Spinal cord (tissue), 10 donors: ENCODE results near the gene RTP2. TPM values are rescaled to one million over a fixed set of nuclear protein-coding genes. Genes with fewer than 3 reads are reported as not detected.

Experiments used
- DNase-seq, 6 donors: peaks; one replicate each; pipeline versions ENCODE4 v3.0.0 to v3.0.0-alpha.2; 2013 to 2015; ENCODE audit warnings: low spot score in 6 of 6, low read depth in 4 of 6
- H3K27ac ChIP-seq: one replicate; pipeline ENCODE4 v1.5.1; 2013; ENCODE audit warnings: low read depth, low read length, control low read depth
- H3K27me3 ChIP-seq: one replicate; pipeline ENCODE4 v1.6.1; 2013; ENCODE audit warnings: low read length; ENCODE audit not compliant: control insufficient read depth, insufficient read depth
- H3K36me3 ChIP-seq: one replicate; pipeline ENCODE4 v1.6.1; 2013; ENCODE audit warnings: low read length; ENCODE audit not compliant: control insufficient read depth, insufficient read depth
- H3K4me1 ChIP-seq: one replicate; pipeline ENCODE4 v1.6.1; 2013; ENCODE audit warnings: low read length; ENCODE audit not compliant: control insufficient read depth, insufficient read depth
- H3K4me3 ChIP-seq: one replicate; pipeline ENCODE4 v1.5.1; 2013; ENCODE audit warnings: low read depth, low read length, control low read depth
- H3K9me3 ChIP-seq: one replicate; pipeline ENCODE4 v1.6.1; 2013; ENCODE audit warnings: low read length; ENCODE audit not compliant: control insufficient read depth, insufficient read depth
- WGBS: methylation state at CpG from one replicate; pipeline ENCODE4 v1.1.5; 2013; ENCODE audit warnings: missing lambda C conversion rate; ENCODE audit not compliant: insufficient coverage; 5-methylcytosine and 5-hydroxymethylcytosine counted together
- polyA plus RNA-seq, 2 donors: library from polyadenylated mRNA; unstranded; fragments of 120-200 nt; gene quantifications; one replicate each; pipeline ENCODE4 v1.2.1, GENCODE V29; 2013; ENCODE audit not compliant: insufficient read length in 2 of 2
- total RNA-seq, 2 donors: library from RNA; depleted of rRNA in 1 of 2; stranded (reverse); fragments of 120-200 nt in 1 of 2; fragments of >200 nt in 1 of 2; gene quantifications; one replicate each; pipeline versions ENCODE4 v1.2.3 to v1.2.4, GENCODE V29; 2013 to 2014
- donor health status: healthy.

RTP2 gene
- total and polyA plus RNA-seq, 4 donors = not detected

GRCh38 chr3:187728940-187729583 lies 26.7 kb upstream of the RTP2 start:
- WGBS = 84% methylated on average over 13 of the region's 13 CpGs
- H3K36me3 ChIP-seq = peaks cover 59% of the 10 kb centered on the region

GRCh38 chr3:187728248-187728647 lies 25.9 kb upstream of the RTP2 start:
- no peaks in the 10 kb centered on the region for H3K9me3 ChIP-seq
- DNase-seq = no peak
- H3K4me3 ChIP-seq = no peak overlapping the region
- H3K27me3 ChIP-seq = no peaks in the 10 kb centered on the region
- peaks cover 56% of the 10 kb centered on the region for H3K36me3 ChIP-seq
- no peak overlapping the region for H3K27ac ChIP-seq
- 92% methylated on average over 8 of the region's 8 CpGs for WGBS
- no peaks in the 10 kb centered on the region for H3K4me1 ChIP-seq

More at GRCh38 chr3:187728940-187729583, 26.7 kb upstream of the RTP2 start:
- Histone ChIP-seq H3K9me3 (no peaks in the 10 kb centered on the region), H3K4me1 (no peaks in the 10 kb centered on the region), H3K27me3 (no peaks in the 10 kb centered on the region), H3K27ac (no peak overlapping the region), H3K4me3 (no peak overlapping the region)
- DNase-seq = no peak

GRCh38 chr3:187726564-187726963 lies 24.2 kb upstream of the RTP2 start:
- Histone ChIP-seq H3K4me3 (no peak overlapping the region), H3K27ac (no peak overlapping the region), H3K9me3 (no peaks in the 10 kb centered on the region), H3K36me3 (peaks cover 60% of the 10 kb centered on the region), H3K27me3 (no peaks in the 10 kb centered on the region), H3K4me1 (no peaks in the 10 kb centered on the region)
- DNase-seq = no peak
- WGBS = 97% methylated on average over 10 of the region's 13 CpGs

- H3K9me3 ChIP-seq = no peaks in the 10 kb centered on the region
- H3K4me1 ChIP-seq = no peaks in the 10 kb centered on the region
- 96% methylated on average over 3 of the region's 7 CpGs for WGBS
- no peak for DNase-seq
- peaks cover 61% of the 10 kb centered on the region for H3K36me3 ChIP-seq
- no peak overlapping the region for H3K27ac ChIP-seq
- H3K4me3 ChIP-seq = no peak overlapping the region
- no peaks in the 10 kb centered on the region for H3K27me3 ChIP-seq
Measured at GRCh38 chr3:187725653-187726370, 23.5 kb upstream of the RTP2 start.

- Histone ChIP-seq H3K27me3 (no peaks in the 10 kb centered on the region), H3K27ac (no peak overlapping the region), H3K9me3 (no peaks in the 10 kb centered on the region), H3K4me1 (peaks cover 3% of the 10 kb centered on the region), H3K4me3 (no peak overlapping the region), H3K36me3 (peaks cover 64% of the 10 kb centered on the region)
- DNase-seq = no peak
- WGBS = 99% methylated on average over 18 of the region's 22 CpGs
Measured at GRCh38 chr3:187725224-187725623, 22.9 kb upstream of the RTP2 start.

GRCh38 chr3:187722206-187722612 lies 19.9 kb upstream of the RTP2 start:
- H3K27me3 ChIP-seq = no peaks in the 10 kb centered on the region
- peaks cover 12% of the 10 kb centered on the region for H3K4me1 ChIP-seq
- H3K27ac ChIP-seq = no peak overlapping the region
- no peaks in the 10 kb centered on the region for H3K9me3 ChIP-seq
- 95% methylated on average over 8 of the region's 10 CpGs for WGBS
- DNase-seq = no peak
- no peak overlapping the region for H3K4me3 ChIP-seq
- peaks cover 39% of the 10 kb centered on the region for H3K36me3 ChIP-seq

GRCh38 chr3:187721055-187721454 lies 18.7 kb upstream of the RTP2 start:
- DNase-seq = no peak
- peaks cover 3% of the 10 kb centered on the region for H3K27me3 ChIP-seq
- no peak overlapping the region for H3K4me3 ChIP-seq
- H3K36me3 ChIP-seq = peaks cover 29% of the 10 kb centered on the region
- peaks cover 12% of the 10 kb centered on the region for H3K4me1 ChIP-seq
- 92% methylated on average over 6 of the region's 8 CpGs for WGBS
- no peak overlapping the region for H3K27ac ChIP-seq
- H3K9me3 ChIP-seq = no peaks in the 10 kb centered on the region

- Histone ChIP-seq H3K4me1 (peaks cover 12% of the 10 kb centered on the region), H3K9me3 (no peaks in the 10 kb centered on the region), H3K27me3 (peaks cover 3% of the 10 kb centered on the region), H3K27ac (peak overlapping the region; percentile 38), H3K4me3 (no peak overlapping the region), H3K36me3 (peaks cover 25% of the 10 kb centered on the region)
- WGBS = 100% methylated on average over 1 of the region's 2 CpGs
- DNase-seq = no peak
Measured at GRCh38 chr3:187720337-187720670, 17.9 kb upstream of the RTP2 start.

- Histone ChIP-seq H3K36me3 (peaks cover 19% of the 10 kb centered on the region), H3K27ac (peak overlapping the region; percentile 38)
- WGBS = 37% methylated on average over 5 of the region's 6 CpGs
Measured at GRCh38 chr3:187719628-187720336, 17.4 kb upstream of the RTP2 start.

More at GRCh38 chr3:187719628-187720336, 17.4 kb upstream of the RTP2 start:
- peaks cover 3% of the 10 kb centered on the region for H3K27me3 ChIP-seq
- H3K4me3 ChIP-seq = no peak overlapping the region
- peak in 3 of 6 donors; percentile 56 to 88 (median 87) for DNase-seq
- H3K4me1 ChIP-seq = peaks cover 12% of the 10 kb centered on the region
- H3K9me3 ChIP-seq = no peaks in the 10 kb centered on the region
